Mesenchymal stem cell (in vitro differentiated cells and primary cell): ENCODE data around the gene LIPE.
A peak's percentile ranks its signal among the peaks of the same experiment; 100 is the strongest.

Experiments
- DNase-seq: peaks from one replicate; pipeline ENCODE4 v3.0.0-alpha.2; 2013
- H2AFZ ChIP-seq: one replicate; pipeline ENCODE4 v1.6.1; 2013; ENCODE audit warnings: low read depth, mild to moderate bottlenecking, control low read depth, inconsistent platforms, low read length, moderate library complexity
- H2AK5ac ChIP-seq: 2 replicates; pipeline ENCODE4 v1.6.1; 2013; ENCODE audit warnings: low read length, moderate library complexity, mild to moderate bottlenecking, inconsistent platforms; ENCODE audit not compliant: severe bottlenecking
- H2BK120ac ChIP-seq: one replicate; pipeline ENCODE4 v1.6.1; 2013; ENCODE audit warnings: low read depth, mild to moderate bottlenecking, inconsistent platforms, low read length, moderate library complexity
- H2BK12ac ChIP-seq, 2 experiments: one replicate each; pipeline ENCODE4 v1.6.1; 2013; ENCODE audit warnings: inconsistent platforms in 2 of 2, low read length in 2 of 2, mild to moderate bottlenecking in 2 of 2, moderate library complexity in 2 of 2, control low read depth in 1 of 2
- H2BK15ac ChIP-seq: one replicate; pipeline ENCODE4 v1.6.1; 2013; ENCODE audit warnings: mild to moderate bottlenecking, low read depth, inconsistent platforms; ENCODE audit not compliant: poor library complexity, severe bottlenecking
- H2BK5ac ChIP-seq: 2 replicates; pipeline ENCODE4 v1.6.1; 2013; ENCODE audit warnings: low read depth, mild to moderate bottlenecking, low read length, control low read depth, inconsistent platforms; ENCODE audit not compliant: poor library complexity, severe bottlenecking
- H3K14ac ChIP-seq, 2 experiments: one replicate each; pipeline ENCODE4 v1.6.1; 2013; ENCODE audit warnings: inconsistent platforms in 2 of 2, low read length in 2 of 2, control low read depth in 1 of 2, mild to moderate bottlenecking in 1 of 2, moderate library complexity in 1 of 2
- H3K18ac ChIP-seq, 2 experiments: one replicate each; pipeline ENCODE4 v1.6.1; 2013; ENCODE audit warnings: inconsistent platforms in 2 of 2, low read length in 2 of 2, control low read depth in 1 of 2, low read depth in 1 of 2, mild to moderate bottlenecking in 1 of 2
- H3K23ac ChIP-seq, 2 experiments: one replicate each; pipeline ENCODE4 v1.6.1; 2013; ENCODE audit warnings: inconsistent platforms in 2 of 2, low read length in 2 of 2, mild to moderate bottlenecking in 2 of 2, moderate library complexity in 2 of 2, control low read depth in 1 of 2
- H3K27ac ChIP-seq: 2 replicates; pipeline ENCODE4 v1.5.1; 2013; ENCODE audit warnings: mild to moderate bottlenecking, moderate library complexity, low read length, control low read depth, inconsistent platforms; ENCODE audit not compliant: poor library complexity, severe bottlenecking
- H3K27me3 ChIP-seq, 2 experiments: 2 replicates each; pipeline versions ENCODE4 v1.6.1 to v1.7.0; 2013; ENCODE audit warnings: low read length in 2 of 2, mild to moderate bottlenecking in 2 of 2, moderate library complexity in 2 of 2, control low read depth in 1 of 2, inconsistent platforms in 1 of 2; ENCODE audit not compliant: control insufficient read depth in 1 of 2, insufficient read depth in 1 of 2
- H3K36me3 ChIP-seq, 2 experiments: 2 replicates each; pipeline versions ENCODE4 v1.6.1 to v1.7.0; 2013; ENCODE audit warnings: low read length in 2 of 2, control low read depth in 1 of 2, inconsistent platforms in 1 of 2, low read depth in 1 of 2, mild to moderate bottlenecking in 1 of 2; ENCODE audit not compliant: insufficient read depth in 2 of 2, control insufficient read depth in 1 of 2
- H3K4ac ChIP-seq, 2 experiments: one replicate each; pipeline ENCODE4 v1.6.1; 2013; ENCODE audit warnings: inconsistent platforms in 2 of 2, low read length in 2 of 2, mild to moderate bottlenecking in 2 of 2, moderate library complexity in 2 of 2, control low read depth in 1 of 2, low read depth in 1 of 2
- H3K4me1 ChIP-seq: 2 replicates; pipeline ENCODE4 v1.6.1; 2013; ENCODE audit warnings: low read depth, low read length, control low read depth; ENCODE audit not compliant: control insufficient read depth, insufficient read depth
- H3K4me2 ChIP-seq: 2 replicates; pipeline ENCODE4 v1.6.1; 2013; ENCODE audit warnings: low read length, mild to moderate bottlenecking, inconsistent platforms; ENCODE audit not compliant: poor library complexity, severe bottlenecking
- H3K4me3 ChIP-seq, 2 experiments: 2 replicates each; pipeline versions ENCODE4 v1.5.1 to v1.7.0; 2013; ENCODE audit warnings: low read length in 2 of 2, mild to moderate bottlenecking in 2 of 2, control low read depth in 1 of 2, low read depth in 1 of 2; ENCODE audit not compliant: insufficient read depth in 1 of 2
- H3K79me1 ChIP-seq: replicated peaks from 2 replicates; pipeline ENCODE4 v1.6.1; 2013; ENCODE audit warnings: mild to moderate bottlenecking, control low read depth, low read length, inconsistent platforms; ENCODE audit not compliant: poor library complexity, severe bottlenecking
- H3K9ac ChIP-seq: 2 replicates; pipeline ENCODE4 v1.7.0; 2013; ENCODE audit warnings: mild to moderate bottlenecking, low read length, moderate library complexity
- H3K9me3 ChIP-seq: 2 replicates; pipeline ENCODE4 v1.7.0; 2013; ENCODE audit warnings: mild to moderate bottlenecking, low read length; ENCODE audit not compliant: control insufficient read depth
- H4K8ac ChIP-seq: one replicate; pipeline ENCODE4 v1.6.1; 2013; ENCODE audit warnings: inconsistent platforms, mild to moderate bottlenecking, low read length, moderate library complexity
- H4K91ac ChIP-seq: one replicate; pipeline ENCODE4 v1.6.1; 2013; ENCODE audit warnings: mild to moderate bottlenecking, low read length, inconsistent platforms
- WGBS: methylation state at CpG from one replicate; pipeline ENCODE4 v1.1.7; 2013; ENCODE audit warnings: mixed read lengths; 5-methylcytosine and 5-hydroxymethylcytosine counted together

Gene LIPE

GRCh38 chr19:42400404-42400803 lies 26.8 kb downstream of the LIPE start:
- no peak overlapping the region for H3K4ac ChIP-seq
- no peak overlapping the region for H3K9ac ChIP-seq
- H2BK12ac ChIP-seq: no peak overlapping the region
- peaks cover 0 to 5% of the 10 kb centered on the region in 2 experiments for H3K36me3 ChIP-seq
- H2BK15ac ChIP-seq: no peak overlapping the region
- no peak overlapping the region for H4K91ac ChIP-seq
- H3K4me1 ChIP-seq: peaks cover 24% of the 10 kb centered on the region
- peaks cover 21% of the 10 kb centered on the region for H3K79me1 ChIP-seq
- H2BK5ac ChIP-seq: no peak overlapping the region
- no peak overlapping the region for H3K23ac ChIP-seq
- H3K4me2 ChIP-seq: no peak overlapping the region
- no peaks in the 10 kb centered on the region for H3K27me3 ChIP-seq
- no peaks in the 10 kb centered on the region for H3K9me3 ChIP-seq
- WGBS: 93% methylated on average over 1 of the region's 1 CpG
- no peak overlapping the region for H2BK120ac ChIP-seq
- no peak overlapping the region for H2AK5ac ChIP-seq
- H3K27ac ChIP-seq: no peak overlapping the region
- no peak overlapping the region for H2AFZ ChIP-seq
- no peak overlapping the region for H3K18ac ChIP-seq
- DNase-seq: no peak
- H3K4me3 ChIP-seq: no peak overlapping the region
- no peak overlapping the region for H3K14ac ChIP-seq
- no peak overlapping the region for H4K8ac ChIP-seq

- Histone ChIP-seq H4K8ac (peak overlapping the region; percentile 89), H2AFZ (peak overlapping the region; percentile 3), H3K18ac (peak overlapping the region; percentile 5 to 48), H3K9me3 (no peaks in the 10 kb centered on the region), H3K4ac (peak overlapping the region in 1 of 2 experiments; percentile 2), H3K79me1 (peaks cover 20% of the 10 kb centered on the region), H3K27ac (peak overlapping the region; percentile 65), H2BK12ac (no peak overlapping the region), H4K91ac (peak overlapping the region; percentile 37), H2AK5ac (peak overlapping the region; percentile 57), H3K4me1 (peaks cover 22% of the 10 kb centered on the region), H2BK5ac (no peak overlapping the region), H3K14ac (peak overlapping the region in 1 of 2 experiments; percentile 45), H3K27me3 (peaks cover 0 to 5% of the 10 kb centered on the region in 2 experiments), H3K23ac (peak overlapping the region in 1 of 2 experiments; percentile 17), H3K9ac (peak overlapping the region; percentile 92), H3K36me3 (peaks cover 0 to 5% of the 10 kb centered on the region in 2 experiments), H3K4me3 (peak overlapping the region; percentile 53 to 86), H2BK15ac (peak overlapping the region; percentile 30), H2BK120ac (no peak overlapping the region), H3K4me2 (peak overlapping the region; percentile 55)
- WGBS: 28% methylated on average over 23 of the region's 25 CpGs
- DNase-seq: no peak
Observed at GRCh38 chr19:42397263-42398166, 29.7 kb downstream of the LIPE start.

- no peak overlapping the region for H3K23ac ChIP-seq
- no peak overlapping the region for H3K4ac ChIP-seq
- H2AK5ac ChIP-seq: no peak overlapping the region
- H2AFZ ChIP-seq: peak overlapping the region; percentile 83
- 4% methylated on average over 42 of the region's 42 CpGs for WGBS
- no peaks in the 10 kb centered on the region for H3K9me3 ChIP-seq
- H2BK120ac ChIP-seq: peak overlapping the region; percentile 19
- H4K8ac ChIP-seq: peak overlapping the region; percentile 89
- H3K36me3 ChIP-seq: peaks cover 0 to 5% of the 10 kb centered on the region in 2 experiments
- H3K4me2 ChIP-seq: peak overlapping the region; percentile 94
- H3K4me1 ChIP-seq: peaks cover 15% of the 10 kb centered on the region
- peak overlapping the region in 1 of 2 experiments; percentile 64 for H2BK12ac ChIP-seq
- DNase-seq: peak; percentile 99
- H2BK5ac ChIP-seq: peak overlapping the region; percentile 53
- H2BK15ac ChIP-seq: peak overlapping the region; percentile 90
- peak overlapping the region; percentile 77 for H3K27ac ChIP-seq
- peaks cover 18% of the 10 kb centered on the region for H3K79me1 ChIP-seq
- peak overlapping the region; percentile 58 to 86 for H3K4me3 ChIP-seq
- peak overlapping the region; percentile 3 for H4K91ac ChIP-seq
- peak overlapping the region; percentile 92 for H3K9ac ChIP-seq
- H3K18ac ChIP-seq: peak overlapping the region; percentile 5 to 37
- peaks cover 7 to 12% of the 10 kb centered on the region in 2 experiments for H3K27me3 ChIP-seq
- no peak overlapping the region for H3K14ac ChIP-seq
Observed at GRCh38 chr19:42396381-42397262, 30.6 kb downstream of the LIPE start.
